ENCODE results near the gene SESTD1. TPM values are rescaled to one million over a fixed set of nuclear protein-coding genes. Genes with fewer than 3 reads are reported as not detected.

SESTD1 gene
- total and polyA plus RNA-seq, 11 donors, result 2.9 to 48.7 (median 31.8) TPM

- Histone ChIP-seq H3K27me3 (no peaks in the 10 kb centered on the region), H3K4me3 (no peak overlapping the region), H3K4me1 (peaks cover 0 to 2% (median 0%) of the 10 kb centered on the region in 12 donors), H3K9me3 (peaks cover 0 to 4% (median 0%) of the 10 kb centered on the region in 12 donors), H3K36me3 (peaks cover 0 to 43% (median 15%) of the 10 kb centered on the region in 9 donors), H3K27ac (no peak overlapping the region)
- intact Hi-C loops (cut with DNase I), result no loop called here
- DNase-seq (no peak), ATAC-seq (no peak)
- TF ChIP-seq POLR2A (IDR thresholded peaks at IDR 0.05) (no peak), CTCF (IDR thresholded peaks at IDR 0.05) (no peak)
- 87 to 97% (median 90%) methylated on average over 1 of the region's 1 CpG for WGBS, 4 donors
These were observed 93.7 kb downstream of the SESTD1 start for GRCh38 chr2:179170901-179171300.

- intact Hi-C loops (cut with DNase I), result no loop called here
- H3K27me3 ChIP-seq, result no peaks in the 10 kb centered on the region
- peaks cover 0 to 4% (median 0%) of the 10 kb centered on the region in 12 donors for H3K9me3 ChIP-seq
- H3K36me3 ChIP-seq, result peaks cover 0 to 42% (median 21%) of the 10 kb centered on the region in 9 donors
- no peak for DNase-seq
- TF ChIP-seq POLR2A (IDR thresholded peaks at IDR 0.05), result no peak
- no peak for TF ChIP-seq CTCF (IDR thresholded peaks at IDR 0.05)
- no peak overlapping the region for H3K27ac ChIP-seq
- WGBS, 4 donors, result 90 to 96% (median 95%) methylated on average over 3 of the region's 3 CpGs
- no peak for ATAC-seq
- peaks cover 0 to 6% (median 0%) of the 10 kb centered on the region in 12 donors for H3K4me1 ChIP-seq
- no peak overlapping the region for H3K4me3 ChIP-seq
These were observed 99.2 kb downstream of the SESTD1 start for GRCh38 chr2:179165356-179166000.

GRCh38 chr2:179141206-179141605 lies 123.4 kb downstream of the SESTD1 start:
- Histone ChIP-seq H3K9me3 (no peaks in the 10 kb centered on the region), H3K4me3 (no peak overlapping the region), H3K36me3 (peaks cover 0 to 73% (median 55%) of the 10 kb centered on the region in 9 donors), H3K27ac (no peak overlapping the region), H3K27me3 (no peaks in the 10 kb centered on the region), H3K4me1 (peaks cover 0 to 6% (median 0%) of the 10 kb centered on the region in 12 donors)
- intact Hi-C loops (cut with DNase I), result no loop called here
- no peak for TF ChIP-seq POLR2A (IDR thresholded peaks at IDR 0.05)
- no peak for TF ChIP-seq CTCF (IDR thresholded peaks at IDR 0.05)
- WGBS, 4 donors, result 38 to 74% (median 68%) methylated on average over 1 of the region's 1 CpG
- no peak for DNase-seq
- ATAC-seq, result peak in 1 of 4 donors; percentile 14

GRCh38 chr2:179140571-179140970 lies 124.1 kb downstream of the SESTD1 start:
- Histone ChIP-seq H3K9me3 (no peaks in the 10 kb centered on the region), H3K4me1 (peaks cover 0 to 6% (median 0%) of the 10 kb centered on the region in 12 donors), H3K36me3 (peaks cover 0 to 67% (median 48%) of the 10 kb centered on the region in 9 donors), H3K27ac (no peak overlapping the region), H3K4me3 (no peak overlapping the region), H3K27me3 (no peaks in the 10 kb centered on the region)
- DNase-seq (no peak), ATAC-seq (no peak)
- 94 to 98% (median 96%) methylated on average over 4 of the region's 4 CpGs for WGBS, 4 donors
- TF ChIP-seq POLR2A (IDR thresholded peaks at IDR 0.05), result no peak
- no peak for TF ChIP-seq CTCF (IDR thresholded peaks at IDR 0.05)
- intact Hi-C loops (cut with DNase I), result no loop called here

Data from heart left ventricle (tissue), 16 donors.